Stimulated activated CD4-positive, alpha-beta T cell treated with anti-CD3 and anti-CD28 coated beads, TNF-alpha, amount 100 ng/mL, for 1 hour (primary cell): ENCODE data around the gene SH2D5.

Experiments
- DNase-seq, 3 donors: peaks; one replicate each; pipeline ENCODE4 v3.0.0-alpha.2; 2020; ENCODE audit warnings: low read depth in 3 of 3, low spot score in 1 of 3

SH2D5 gene

DNA sequence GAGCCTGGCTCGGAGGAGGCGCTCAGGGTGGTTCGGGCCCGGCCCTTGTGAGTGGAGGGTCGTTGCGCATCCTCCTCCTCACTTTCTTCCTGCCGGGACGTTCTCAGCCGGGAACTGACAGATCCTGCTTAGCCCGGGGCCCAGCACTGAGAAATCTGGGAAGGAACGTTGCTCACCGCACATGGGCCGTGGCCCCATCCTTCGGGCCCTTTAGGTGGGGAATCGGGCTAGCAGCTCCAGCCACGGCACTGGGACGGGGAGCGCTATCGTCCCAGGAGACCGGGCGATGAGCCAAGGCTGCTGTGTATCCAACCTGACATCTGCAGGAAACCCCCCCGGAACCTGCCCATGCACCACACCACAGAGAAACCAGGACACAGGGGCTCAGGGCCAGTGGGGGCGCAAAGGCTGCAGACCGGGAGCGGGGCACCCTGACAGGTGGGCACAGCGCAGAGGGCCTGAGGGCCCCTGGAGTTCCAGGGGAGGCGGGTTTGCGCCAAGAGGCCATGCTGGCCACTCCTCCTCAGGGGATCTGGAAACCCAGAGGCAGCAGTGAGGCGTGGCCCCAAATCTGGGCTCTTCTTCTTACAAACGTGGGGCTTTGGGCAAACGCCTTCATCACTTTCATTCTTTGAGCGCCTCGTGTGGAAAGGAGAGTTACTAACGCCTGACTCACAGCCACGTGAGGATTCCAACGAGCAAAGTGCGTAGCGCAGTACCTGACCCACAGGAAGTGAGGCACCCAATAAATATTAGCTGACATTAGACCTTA lies at the start of gene SH2D5:
Gene SH2D5 (minus strand): TSS at position 116 of the 772 bp plus-strand sequence. CDS start 4,659 bp downstream, outside the sequence.
- DNase-seq: peak in 2 of 3 donors; percentile 45 to 51

GRCh38 chr1:20775700-20776099 lies 43.2 kb upstream of the SH2D5 start:
- no peak for DNase-seq

- no peak for DNase-seq
These were observed 39.3 kb upstream of the SH2D5 start for GRCh38 chr1:20771780-20772179.

- DNase-seq: no peak
These were observed 38.0 kb upstream of the SH2D5 start for GRCh38 chr1:20770314-20771087.

DNA sequence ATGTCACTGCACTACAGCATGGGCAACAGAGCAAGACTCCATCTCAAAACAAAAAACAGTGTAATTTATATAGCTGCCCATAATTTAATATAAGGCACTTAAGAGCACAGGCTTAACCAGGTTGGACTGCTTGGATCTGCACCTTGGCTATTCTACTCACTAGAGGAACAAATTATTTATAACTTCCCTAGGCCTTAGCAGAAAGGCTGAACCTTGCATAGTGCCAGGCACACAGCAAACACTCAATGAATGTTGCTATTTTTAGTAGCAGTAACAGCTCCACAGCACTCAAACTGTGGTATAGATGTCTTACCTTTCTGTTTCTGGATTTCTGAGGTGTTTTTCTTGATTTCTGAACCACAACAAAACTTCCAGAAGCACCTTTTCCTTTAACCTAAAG lies 34.8 kb upstream of the SH2D5 start:
- DNase-seq: no peak

DNA sequence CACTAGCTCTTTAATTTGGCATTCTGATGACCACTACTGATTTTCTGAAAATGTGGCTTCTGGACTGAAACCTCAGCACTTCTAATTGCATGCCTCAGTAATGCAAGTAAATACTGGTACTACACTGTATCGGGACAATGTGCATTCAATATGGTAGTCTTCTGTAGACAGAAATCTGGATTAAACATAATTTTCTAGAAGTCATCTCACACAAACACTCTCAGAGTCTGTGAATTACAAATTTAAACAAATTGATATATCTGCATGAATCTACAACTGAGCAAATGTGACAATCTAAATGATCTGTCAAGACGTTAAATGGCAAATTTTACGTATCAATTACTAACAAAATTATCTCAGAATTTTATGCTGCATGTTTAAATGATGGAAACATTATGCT lies 30.9 kb upstream of the SH2D5 start:
- no peak for DNase-seq

DNA sequence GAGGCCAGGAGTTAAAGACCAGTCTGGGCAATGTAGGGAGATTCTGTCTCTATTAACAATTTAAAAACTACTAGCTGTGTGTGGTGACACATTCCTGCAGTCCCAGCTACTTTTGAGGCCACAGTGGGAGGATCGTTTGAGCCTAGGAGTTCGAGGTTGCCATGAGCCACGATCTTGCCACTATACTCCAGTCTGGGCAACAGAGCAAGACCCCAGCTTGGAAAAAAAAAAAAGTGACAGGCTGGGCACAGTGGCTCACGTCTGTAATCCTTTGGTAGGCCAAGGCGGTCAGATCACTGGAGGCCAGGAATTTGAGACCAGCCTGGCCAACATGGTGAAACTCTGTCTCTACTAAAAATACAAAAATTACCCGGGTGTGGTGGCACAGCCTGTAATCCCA lies 27.8 kb upstream of the SH2D5 start:
- no peak for DNase-seq

GRCh38 chr1:20753589-20753988 lies 21.1 kb upstream of the SH2D5 start:
- DNase-seq: no peak

GRCh38 chr1:20751462-20751990 lies 19.0 kb upstream of the SH2D5 start:
- no peak for DNase-seq

DNA sequence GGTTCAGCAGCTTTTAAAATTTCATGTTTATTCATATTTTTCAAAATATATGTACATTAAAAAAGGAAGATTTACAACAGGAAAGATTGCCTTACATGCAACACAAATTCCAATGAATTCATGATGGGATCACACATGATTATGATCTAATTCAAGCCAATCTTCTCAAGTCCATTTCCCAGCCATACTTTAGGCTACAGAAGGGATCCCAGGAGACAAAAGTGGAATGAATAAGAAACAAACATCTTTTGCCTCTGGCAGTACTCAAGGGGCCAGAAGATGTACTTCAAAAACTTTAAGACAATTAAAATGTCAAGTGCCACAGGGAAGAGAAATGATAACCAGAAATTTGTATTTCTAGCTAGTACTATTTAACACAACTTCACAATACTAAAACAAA lies 10.2 kb upstream of the SH2D5 start:
- DNase-seq: no peak

GRCh38 chr1:20740781-20741180 lies 8.3 kb upstream of the SH2D5 start:
- DNase-seq: no peak

DNA sequence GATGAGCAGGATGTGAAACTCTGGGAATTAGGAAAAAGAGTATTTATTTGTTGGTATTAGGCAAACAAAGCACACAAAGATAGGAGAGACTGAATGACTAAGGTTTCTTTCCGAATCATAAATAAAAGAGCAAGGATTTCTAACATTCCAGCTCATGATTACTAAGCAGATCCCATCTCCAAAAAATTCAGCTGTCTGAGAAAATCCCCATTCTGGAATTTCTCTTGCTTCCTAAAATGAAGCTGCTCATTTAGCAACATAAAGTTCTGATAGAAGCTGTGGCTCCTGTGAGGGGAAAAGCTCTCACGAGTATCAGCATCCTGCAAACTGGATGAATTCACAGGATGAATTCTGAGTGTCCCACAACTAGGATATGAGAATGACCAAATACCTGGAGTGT lies 6.7 kb upstream of the SH2D5 start:
- DNase-seq: no peak

GRCh38 chr1:20735581-20736111 lies 3.1 kb upstream of the SH2D5 start:
- no peak for DNase-seq

GRCh38 chr1:20733360-20733975 lies 965 bp upstream of the SH2D5 start:
- DNase-seq: no peak

DNA sequence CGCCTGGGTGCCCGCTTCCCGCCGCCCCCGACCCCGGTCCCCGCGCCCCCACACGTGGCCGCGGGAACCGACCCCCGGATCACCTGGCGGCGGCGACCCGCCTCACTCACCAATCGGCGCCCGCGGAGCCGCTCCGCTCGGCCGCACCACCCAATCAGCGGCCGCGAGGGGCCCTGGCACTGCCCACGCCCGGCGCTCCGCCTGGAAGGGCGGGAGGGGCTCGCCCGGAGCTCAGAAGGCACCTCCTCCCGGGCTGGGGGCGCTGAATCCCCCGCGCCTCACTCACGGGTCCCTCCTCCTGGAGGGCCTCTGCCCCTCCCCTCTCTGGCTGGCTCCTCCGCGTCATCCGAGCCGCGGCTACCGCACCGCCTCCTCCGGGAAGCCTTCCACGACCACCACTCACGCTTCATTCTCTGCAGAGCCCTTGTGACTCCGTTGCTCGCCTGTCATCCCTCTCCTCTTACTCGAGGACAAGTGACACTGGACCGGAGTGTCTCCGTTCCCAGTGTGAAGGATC lies 374 bp downstream of the SH2D5 start:
- DNase-seq: peak in 1 of 3 donors; percentile 48

DNA sequence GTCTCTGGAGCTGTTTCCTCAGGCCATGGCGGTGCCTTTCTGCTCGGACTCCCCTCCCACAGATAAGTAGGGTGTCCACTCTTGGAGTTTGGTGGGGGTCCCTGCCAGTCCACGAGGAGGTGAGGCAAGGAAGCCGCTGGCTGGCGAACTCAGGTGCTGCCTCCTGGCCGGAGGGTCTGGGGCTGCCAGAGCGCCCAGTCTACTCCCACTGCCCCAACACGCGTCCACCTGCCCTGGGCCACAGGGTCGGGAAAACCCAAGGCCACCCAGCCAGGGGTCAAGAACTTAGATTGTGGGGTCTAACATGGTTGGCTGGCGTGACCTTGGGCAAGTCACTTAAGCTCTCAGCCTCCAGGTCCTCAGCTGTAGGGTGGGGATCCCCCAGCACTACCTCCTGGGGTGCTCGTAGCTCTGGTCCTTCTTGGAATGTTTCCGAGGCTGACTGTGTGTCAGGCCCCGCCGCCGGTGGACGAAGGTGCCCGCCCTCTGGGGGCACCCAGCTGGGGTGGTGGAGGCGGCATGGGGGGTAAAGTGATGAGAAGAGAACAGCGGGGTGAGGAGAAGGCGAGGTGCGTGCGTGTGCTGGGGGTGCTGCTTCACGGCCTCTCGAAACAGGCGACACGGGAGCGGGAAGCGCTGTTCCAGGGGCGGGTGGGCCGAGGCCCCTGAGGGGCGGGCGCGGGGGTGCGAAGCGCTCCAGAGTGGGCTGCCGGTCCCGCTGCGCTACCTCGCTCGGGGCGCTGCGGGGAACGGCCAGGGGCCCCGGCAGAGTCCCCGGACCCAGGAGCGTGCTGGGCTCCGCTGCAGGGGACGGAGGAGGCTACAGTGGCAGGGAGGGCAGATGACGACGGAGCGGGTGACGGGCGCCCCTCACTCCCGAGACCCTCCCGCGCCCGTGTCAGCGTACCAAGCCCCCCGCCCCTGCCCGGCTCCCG lies 1.2 kb downstream of the SH2D5 start:
- DNase-seq: no peak

DNA sequence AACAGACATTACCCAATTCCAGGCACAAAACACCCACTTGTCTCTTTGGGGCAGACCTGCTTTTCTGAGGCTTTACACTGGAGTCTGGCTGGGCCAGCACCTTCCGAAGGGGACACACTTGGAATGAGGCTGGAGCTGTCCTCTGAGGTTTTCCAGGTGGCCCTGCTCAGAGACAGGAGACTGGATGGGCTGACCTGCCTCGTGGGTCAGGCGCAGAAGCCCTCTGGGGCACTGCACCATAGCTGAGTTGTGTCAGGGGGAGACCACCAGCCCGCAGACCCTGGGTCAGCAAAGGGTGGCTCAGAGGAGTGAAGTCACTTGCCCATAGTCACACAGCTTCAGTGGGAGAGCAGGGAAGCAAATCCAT lies 1.8 kb downstream of the SH2D5 start:
- DNase-seq: no peak

DNA sequence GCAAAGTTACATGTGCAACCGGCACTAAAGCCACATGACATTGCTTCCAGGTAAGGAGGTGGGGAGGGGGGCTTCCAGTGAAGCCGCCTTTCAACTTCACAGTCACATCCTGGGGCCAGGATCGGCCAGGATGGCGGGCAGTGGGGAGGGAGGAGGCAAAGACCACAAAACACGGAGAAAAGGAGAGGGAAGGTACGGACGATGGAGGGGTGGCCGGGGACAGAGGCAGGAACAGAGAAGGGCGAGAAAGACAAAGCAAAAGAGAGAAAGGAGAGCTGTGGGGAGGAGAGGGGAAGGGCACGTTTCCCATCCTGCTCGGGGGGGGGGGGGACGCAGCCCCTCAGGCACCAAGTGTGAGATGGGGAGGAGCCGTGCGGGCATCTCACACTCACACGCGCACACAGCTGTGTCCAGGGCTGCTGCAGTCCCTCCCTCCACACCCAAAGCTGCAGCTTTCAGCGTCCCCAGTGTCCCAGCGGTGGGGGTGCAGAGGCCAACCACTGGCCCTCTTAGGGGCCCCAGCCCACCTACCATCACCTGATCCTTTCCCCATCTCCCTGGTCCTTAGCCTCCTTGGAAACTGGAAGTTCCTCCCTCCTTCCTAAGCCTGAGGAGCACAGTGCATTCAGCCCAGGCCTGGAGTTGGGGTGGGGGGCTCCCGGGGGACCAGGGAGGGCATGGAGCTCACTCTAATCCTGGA lies 2.4 kb downstream of the SH2D5 start:
- DNase-seq: no peak

DNA sequence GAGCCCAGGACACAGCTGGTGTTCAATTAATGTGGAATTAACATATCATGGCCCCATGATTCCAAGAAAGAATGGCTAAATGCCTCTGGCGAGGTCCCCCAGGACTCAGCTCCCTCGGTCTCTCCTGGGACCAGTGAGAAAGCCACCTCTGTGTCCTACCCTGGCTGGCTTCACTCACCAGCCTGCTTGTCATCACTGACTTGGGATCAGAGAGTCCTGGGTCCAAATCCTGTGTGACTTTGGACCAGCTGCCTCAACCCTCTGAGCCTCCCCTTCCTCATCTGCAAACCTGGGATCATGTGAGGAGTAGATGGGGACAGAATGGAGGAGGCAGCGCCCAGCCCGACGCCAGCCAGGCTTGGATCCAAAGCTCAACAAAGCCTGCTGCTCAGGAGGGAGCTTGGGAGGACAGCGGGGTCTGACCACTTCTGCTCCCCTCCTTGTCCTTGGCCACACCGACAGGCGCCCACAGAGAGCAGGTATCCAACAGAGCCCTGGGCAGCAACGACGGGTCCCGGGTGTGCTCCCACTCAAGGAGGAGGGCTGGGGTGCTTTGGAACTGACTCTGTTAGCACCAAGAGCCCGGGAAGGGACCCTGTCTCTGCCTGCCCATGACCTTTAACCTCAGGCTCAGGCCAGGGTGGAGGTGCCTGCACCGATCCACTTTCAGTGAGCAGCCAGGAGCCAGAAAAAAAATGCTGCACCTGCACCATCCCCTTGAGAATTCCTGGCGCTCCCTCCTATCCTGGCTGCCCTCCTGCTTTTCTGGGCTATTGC lies 3.2 kb downstream of the SH2D5 start:
- DNase-seq: no peak
